ENCODE data around the gene PCDHA12.
"Not testable (repeated sequence)": the region's sequence is repeated elsewhere in the genome, so short reads cannot be mapped to it uniquely, and the experiment has no call there.

DNA sequence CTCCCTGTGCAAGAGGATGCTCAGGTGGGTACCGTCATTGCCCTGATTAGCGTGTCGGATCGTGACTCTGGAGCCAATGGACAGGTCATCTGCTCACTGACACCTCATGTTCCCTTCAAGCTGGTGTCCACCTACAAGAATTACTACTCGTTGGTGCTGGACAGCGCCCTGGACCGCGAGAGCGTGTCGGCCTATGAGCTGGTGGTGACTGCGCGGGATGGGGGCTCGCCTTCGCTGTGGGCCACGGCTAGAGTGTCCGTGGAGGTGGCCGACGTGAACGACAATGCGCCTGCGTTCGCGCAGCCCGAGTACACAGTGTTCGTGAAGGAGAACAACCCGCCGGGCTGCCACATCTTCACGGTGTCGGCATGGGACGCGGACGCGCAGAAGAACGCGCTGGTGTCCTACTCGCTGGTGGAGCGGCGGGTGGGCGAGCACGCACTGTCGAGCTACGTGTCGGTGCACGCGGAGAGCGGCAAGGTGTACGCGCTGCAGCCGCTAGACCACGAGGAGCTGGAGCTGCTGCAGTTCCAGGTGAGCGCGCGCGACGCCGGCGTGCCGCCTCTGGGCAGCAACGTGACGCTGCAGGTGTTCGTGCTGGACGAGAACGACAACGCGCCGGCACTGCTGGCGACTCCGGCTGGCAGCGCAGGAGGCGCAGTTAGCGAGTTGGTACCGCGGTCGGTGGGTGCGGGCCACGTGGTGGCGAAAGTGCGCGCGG lies 1.6 kb downstream of the PCDHA12 start:
- TF ChIP-seq, protein P1, sequence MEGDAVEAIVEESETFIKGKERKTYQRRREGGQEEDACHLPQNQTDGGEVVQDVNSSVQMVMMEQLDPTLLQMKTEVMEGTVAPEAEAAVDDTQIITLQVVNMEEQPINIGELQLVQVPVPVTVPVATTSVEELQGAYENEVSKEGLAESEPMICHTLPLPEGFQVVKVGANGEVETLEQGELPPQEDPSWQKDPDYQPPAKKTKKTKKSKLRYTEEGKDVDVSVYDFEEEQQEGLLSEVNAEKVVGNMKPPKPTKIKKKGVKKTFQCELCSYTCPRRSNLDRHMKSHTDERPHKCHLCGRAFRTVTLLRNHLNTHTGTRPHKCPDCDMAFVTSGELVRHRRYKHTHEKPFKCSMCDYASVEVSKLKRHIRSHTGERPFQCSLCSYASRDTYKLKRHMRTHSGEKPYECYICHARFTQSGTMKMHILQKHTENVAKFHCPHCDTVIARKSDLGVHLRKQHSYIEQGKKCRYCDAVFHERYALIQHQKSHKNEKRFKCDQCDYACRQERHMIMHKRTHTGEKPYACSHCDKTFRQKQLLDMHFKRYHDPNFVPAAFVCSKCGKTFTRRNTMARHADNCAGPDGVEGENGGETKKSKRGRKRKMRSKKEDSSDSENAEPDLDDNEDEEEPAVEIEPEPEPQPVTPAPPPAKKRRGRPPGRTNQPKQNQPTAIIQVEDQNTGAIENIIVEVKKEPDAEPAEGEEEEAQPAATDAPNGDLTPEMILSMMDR (IDR thresholded peaks at IDR 0.05): not testable (repeated sequence)
- not testable (repeated sequence) for TF ChIP-seq ZFX (IDR thresholded peaks at IDR 0.05; ENCODE audit: borderline replicate concordance)
